GM19397 (cell line): ENCODE measurements around the gene MTOR.

Experiments used
- ATAC-seq: cut with Tn5 transposase; IDR thresholded peaks from one replicate; pipeline ENCODE4 v1.9.1; 2021; ENCODE audit warnings: mild to moderate bottlenecking, moderate library complexity; ENCODE audit not compliant: unreplicated experiment

MTOR gene

GRCh38 chr1:11153184-11153583, 109.2 kb downstream of the MTOR start:
- no peak for ATAC-seq

GRCh38 chr1:11152755-11153154, 109.6 kb downstream of the MTOR start:
- no peak for ATAC-seq

- no peak for ATAC-seq
Observed at GRCh38 chr1:11151826-11152612, 110.3 kb downstream of the MTOR start.

- ATAC-seq: no peak
Observed at GRCh38 chr1:11151114-11151513, 111.2 kb downstream of the MTOR start.

GRCh38 chr1:11150326-11150725, 112.0 kb downstream of the MTOR start:
- ATAC-seq: no peak

GRCh38 chr1:11147197-11147770, 115.1 kb downstream of the MTOR start:
- no peak for ATAC-seq

GRCh38 chr1:11145741-11146140, 116.6 kb downstream of the MTOR start:
- ATAC-seq: no peak

- ATAC-seq: no peak
Observed at GRCh38 chr1:11144570-11145256, 117.6 kb downstream of the MTOR start.

- ATAC-seq: no peak
Observed at GRCh38 chr1:11143907-11144306, 118.4 kb downstream of the MTOR start.

- no peak for ATAC-seq
Observed at GRCh38 chr1:11143401-11143800, 119.0 kb downstream of the MTOR start.

GRCh38 chr1:11142618-11143391, 119.5 kb downstream of the MTOR start:
- ATAC-seq: no peak

GRCh38 chr1:11138952-11139351, 123.4 kb downstream of the MTOR start:
- no peak for ATAC-seq

- no peak for ATAC-seq
Observed at GRCh38 chr1:11138029-11138428, 124.3 kb downstream of the MTOR start.

- ATAC-seq: no peak
Observed at GRCh38 chr1:11134898-11135266, 127.5 kb downstream of the MTOR start.

GRCh38 chr1:11134251-11134897, 128.0 kb downstream of the MTOR start:
- ATAC-seq: no peak

- ATAC-seq: no peak
Observed at GRCh38 chr1:11132563-11133293, 129.6 kb downstream of the MTOR start.

GRCh38 chr1:11131816-11132215, 130.5 kb downstream of the MTOR start:
- ATAC-seq: no peak

GRCh38 chr1:11130406-11130805, 131.9 kb downstream of the MTOR start:
- no peak for ATAC-seq

GRCh38 chr1:11129649-11130390, 132.5 kb downstream of the MTOR start:
- no peak for ATAC-seq

GRCh38 chr1:11126569-11126968, 135.8 kb downstream of the MTOR start:
- ATAC-seq: no peak
